Measurements from ENCODE around the gene PRSS12. TPM values are rescaled to one million over a fixed set of nuclear protein-coding genes. Genes with fewer than 3 reads are reported as not detected.

Gene PRSS12
- total RNA-seq, 2 donors from 2014 or later, result 27.7 to 46.5 TPM

DNA sequence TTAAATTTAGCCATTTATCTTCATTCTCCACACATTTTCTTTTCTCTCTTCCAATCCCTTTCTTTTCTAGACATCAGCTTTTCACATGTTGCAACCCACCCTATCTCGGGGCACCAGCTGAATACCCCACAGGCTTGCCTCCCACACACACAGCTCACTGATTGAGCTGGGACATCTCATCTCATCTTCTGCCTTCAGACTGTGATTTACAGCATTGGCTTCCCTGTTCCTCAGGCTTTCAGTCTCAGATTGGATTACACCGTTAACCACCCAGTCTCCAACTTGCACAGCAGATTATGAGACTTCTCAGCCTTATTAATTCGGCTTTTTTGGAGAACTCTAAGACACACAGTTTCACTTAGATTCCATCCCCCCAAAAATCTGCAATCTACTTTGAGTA is 93.7 kb downstream of the PRSS12 start:
- ATAC-seq (no peak), DNase-seq (no peak)

GRCh38 chr4:118254368-118254767 is 98.4 kb downstream of the PRSS12 start:
- DNase-seq, result no peak
- ATAC-seq, result no peak
- intact Hi-C loops (cut with DNase I, micrococcal nuclease), result no loop called here

More for the DNA sequence above, 93.7 kb downstream of the PRSS12 start:
- intact Hi-C loops (cut with DNase I, micrococcal nuclease), result no loop called here

DNA sequence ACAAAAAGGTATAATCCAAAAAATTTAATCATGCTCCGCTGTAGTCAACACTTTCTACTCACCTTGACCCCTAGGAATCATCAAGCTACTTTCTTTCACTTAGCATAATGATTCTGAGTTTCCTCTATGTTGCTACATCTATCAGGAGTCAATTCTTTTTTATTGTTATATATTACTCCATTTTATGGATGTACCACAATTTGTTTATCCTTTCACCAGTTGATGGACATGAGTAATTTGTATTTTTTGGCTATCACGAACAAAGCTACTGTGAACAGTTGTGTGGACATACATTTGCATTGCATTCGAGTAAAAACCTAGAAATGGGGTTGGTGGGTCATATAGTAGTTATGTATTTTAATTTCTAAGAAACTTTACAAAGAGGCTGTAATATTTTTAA is 102.9 kb downstream of the PRSS12 start:
- DNase-seq, result no peak
- intact Hi-C loops (cut with DNase I, micrococcal nuclease), result no loop called here
- no peak for ATAC-seq

GRCh38 chr4:118237531-118237930 is 115.3 kb downstream of the PRSS12 start:
- ATAC-seq, result no peak

DNA sequence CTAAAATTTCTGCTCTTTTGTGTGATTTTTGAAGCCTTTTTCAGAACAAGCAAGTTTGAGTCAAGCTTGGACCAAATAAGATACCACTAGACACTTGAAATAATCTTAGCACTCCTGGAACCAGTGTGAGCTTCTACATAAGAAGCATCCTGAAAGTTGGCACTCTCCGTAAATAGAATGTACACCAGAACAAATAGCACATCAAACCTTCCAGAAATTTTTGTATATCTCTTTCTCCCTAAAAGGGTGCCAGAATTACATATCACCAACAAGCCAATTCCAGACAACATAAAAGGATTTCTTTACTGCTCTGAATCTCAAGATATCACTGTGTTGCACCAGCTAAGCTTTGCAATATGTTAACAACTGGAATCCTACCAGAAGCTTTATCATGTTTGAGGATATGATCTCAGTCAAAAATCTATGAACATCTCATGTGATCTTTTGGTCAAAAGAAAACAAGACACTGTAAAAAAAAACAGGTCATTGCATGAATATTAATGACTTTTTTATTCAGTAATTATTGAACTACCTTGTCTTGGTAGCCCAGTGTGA is 117.2 kb downstream of the PRSS12 start:
- intact Hi-C loops (cut with DNase I, micrococcal nuclease), result no loop called here
- DNase-seq, result no peak
- ATAC-seq, result no peak

More at GRCh38 chr4:118237531-118237930, 115.3 kb downstream of the PRSS12 start:
- DNase-seq, result no peak
- intact Hi-C loops (cut with DNase I, micrococcal nuclease), result no loop called here
